Activated T-helper 17 cell treated with anti-CD3 and anti-CD28 coated beads, Interleukin-2, amount 50 U/mL, for 72 hours (primary cell): ENCODE data around the gene VDAC2. TPM values are rescaled to one million over a fixed set of nuclear protein-coding genes. Genes with fewer than 3 reads are reported as not detected.

Experiments used
- ATAC-seq: fragments of 150-1000 bp; cut with Tn5 transposase; replicated peaks from 2 replicates; pipeline ENCODE4 v1.10.0; 2021; ENCODE audit warnings: mild to moderate bottlenecking, moderate library complexity
- H3K27ac Mint-ChIP-seq: one replicate; pipeline ENCODE4 v1.8.0; 2022; ENCODE audit warnings: mixed read lengths
- H3K27me3 Mint-ChIP-seq: one replicate; pipeline ENCODE4 v1.8.0; 2022; ENCODE audit warnings: mixed read lengths
- H3K36me3 Mint-ChIP-seq: one replicate; pipeline ENCODE4 v1.8.0; 2022; ENCODE audit warnings: low read depth, mild to moderate bottlenecking, mixed read lengths
- H3K4me1 Mint-ChIP-seq: one replicate; pipeline ENCODE4 v1.8.0; 2022; ENCODE audit warnings: mixed read lengths
- H3K4me3 Mint-ChIP-seq: one replicate; pipeline ENCODE4 v1.8.0; 2022; ENCODE audit warnings: mild to moderate bottlenecking, mixed read lengths
- H3K9me3 Mint-ChIP-seq: one replicate; pipeline ENCODE4 v1.8.0; 2022; ENCODE audit warnings: mixed read lengths
- total RNA-seq, 2 donors: library from RNA; stranded (reverse); gene quantifications; one replicate each; pipeline ENCODE4 v1.2.3, GENCODE V29; 2022

The VDAC2 gene
- total RNA-seq, 2 donors from 2014 or later, result 211 to 254 TPM

DNA sequence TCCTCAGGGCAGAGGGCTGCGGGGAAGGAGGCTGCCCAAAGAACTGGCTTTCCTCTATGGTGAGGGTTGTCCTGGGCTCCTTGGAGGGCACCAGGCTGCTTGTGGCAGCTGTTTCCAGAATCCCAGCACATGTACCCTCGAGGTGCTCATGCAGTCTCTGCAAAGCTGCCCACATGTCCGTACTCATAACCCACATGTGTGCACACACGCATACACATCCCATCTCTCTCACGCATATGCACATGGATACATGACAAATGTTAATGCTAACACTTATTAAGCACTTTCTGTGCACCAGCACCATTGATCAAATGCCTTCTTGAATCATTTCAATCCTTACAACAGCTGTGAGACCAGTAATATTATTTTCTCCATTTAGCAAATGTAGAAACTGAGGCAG is 61.5 kb downstream of the VDAC2 start:
- no peaks in the 10 kb centered on the region for H3K4me1 Mint-ChIP-seq
- no peaks in the 10 kb centered on the region for H3K9me3 Mint-ChIP-seq
- H3K27me3 Mint-ChIP-seq, result no peaks in the 10 kb centered on the region
- no peak for ATAC-seq
- H3K4me3 Mint-ChIP-seq, result no peak overlapping the region
- no peaks in the 10 kb centered on the region for H3K36me3 Mint-ChIP-seq
- no peak overlapping the region for H3K27ac Mint-ChIP-seq

DNA sequence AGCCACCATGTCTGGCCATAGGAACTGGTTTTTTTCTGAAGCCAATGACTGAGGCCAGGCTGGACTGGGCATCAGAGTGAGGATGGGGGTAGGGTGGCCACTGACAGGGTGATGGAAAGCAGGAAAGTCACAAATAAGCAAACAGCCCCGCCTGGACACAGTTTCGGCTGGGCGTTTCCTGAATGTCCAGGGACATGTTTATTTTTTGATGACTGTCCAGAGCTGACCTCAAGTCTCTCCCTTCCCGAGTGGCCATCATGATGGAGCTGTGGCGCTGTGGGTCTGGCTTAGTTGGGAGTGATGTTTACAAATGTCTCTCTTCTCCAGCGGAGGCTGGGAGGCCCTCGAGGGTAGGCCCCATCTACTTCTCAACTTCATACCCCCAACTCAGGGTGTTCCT is 62.3 kb downstream of the VDAC2 start:
- no peak for ATAC-seq
- H3K27ac Mint-ChIP-seq, result no peak overlapping the region
- no peaks in the 10 kb centered on the region for H3K9me3 Mint-ChIP-seq
- H3K4me3 Mint-ChIP-seq, result no peak overlapping the region
- no peaks in the 10 kb centered on the region for H3K27me3 Mint-ChIP-seq
- no peaks in the 10 kb centered on the region for H3K36me3 Mint-ChIP-seq
- no peaks in the 10 kb centered on the region for H3K4me1 Mint-ChIP-seq

DNA sequence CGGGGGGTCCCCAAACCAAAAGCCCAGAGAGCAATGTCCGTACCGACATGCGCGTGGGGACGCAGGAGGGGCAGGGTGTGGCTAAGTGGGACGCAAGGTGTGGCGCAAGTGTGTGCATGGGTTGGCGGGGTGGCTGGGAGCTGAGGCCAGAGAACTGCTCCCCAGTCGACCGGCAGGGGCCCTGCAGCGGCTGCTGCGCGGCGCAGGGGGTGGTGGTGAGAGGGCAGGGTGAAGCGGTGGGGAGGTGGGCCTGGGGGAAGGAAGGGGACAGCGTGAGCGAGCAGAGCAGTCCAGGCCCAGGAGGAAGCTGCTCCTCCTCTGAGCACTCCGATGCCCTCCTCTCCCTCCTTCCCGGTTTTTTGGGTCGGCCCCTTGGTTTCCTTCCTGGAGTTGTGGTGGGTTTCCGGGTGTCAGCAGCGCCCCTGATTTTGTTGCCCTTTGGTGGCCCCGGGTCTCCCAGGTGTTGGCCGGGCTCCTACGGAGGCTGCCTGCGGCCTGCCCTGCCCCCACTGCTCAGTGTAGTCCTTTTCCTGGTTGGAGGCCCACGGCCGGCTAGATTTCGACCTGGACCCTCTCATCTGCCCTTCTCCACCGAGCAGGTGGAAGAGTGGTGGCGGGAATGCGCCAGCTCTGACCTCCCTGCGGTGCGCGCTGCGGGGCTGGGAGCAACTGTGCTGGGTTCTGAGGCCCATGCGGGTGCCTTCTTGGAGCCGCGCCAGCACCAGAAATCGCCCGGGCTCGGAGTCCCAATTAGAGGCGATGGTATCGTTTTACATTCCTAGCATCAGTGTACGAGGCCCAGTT is 65.7 kb downstream of the VDAC2 start:
- Mint-ChIP-seq H3K4me3 (no peak overlapping the region), H3K27me3 (no peaks in the 10 kb centered on the region), H3K36me3 (no peaks in the 10 kb centered on the region), H3K4me1 (no peaks in the 10 kb centered on the region), H3K27ac (no peak overlapping the region), H3K9me3 (no peaks in the 10 kb centered on the region)
- ATAC-seq, result no peak

DNA sequence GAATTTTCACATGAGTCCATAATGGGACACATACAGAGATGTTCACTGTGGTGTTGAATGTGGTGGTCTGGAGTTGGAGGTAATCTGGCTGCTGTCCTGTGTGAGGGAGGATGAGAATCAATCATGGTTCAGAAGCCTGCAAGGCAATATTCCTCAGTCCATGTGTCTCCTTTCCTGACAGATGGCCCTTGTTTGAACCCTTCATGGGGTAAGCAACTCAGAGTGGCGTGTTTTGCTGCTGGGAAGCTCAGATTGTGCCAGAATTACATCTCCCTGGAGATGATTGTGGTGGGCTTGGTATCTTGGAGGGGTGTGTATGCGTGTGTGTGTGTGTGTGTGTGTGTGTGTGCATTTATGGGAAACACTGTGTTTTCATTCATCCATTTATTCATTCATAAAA is 69.6 kb downstream of the VDAC2 start:
- Mint-ChIP-seq H3K4me3 (no peak overlapping the region), H3K4me1 (no peaks in the 10 kb centered on the region), H3K9me3 (no peaks in the 10 kb centered on the region), H3K36me3 (no peaks in the 10 kb centered on the region), H3K27me3 (peaks cover 7% of the 10 kb centered on the region), H3K27ac (no peak overlapping the region)
- ATAC-seq, result no peak

Other genes with a start within 250 kb of the VDAC2 start
- 10 to 100 TPM; 19.8 to 42.0 TPM for gene SAMD8, start 99.1 kb upstream of the VDAC2 start, total RNA-seq
- gene COMTD1, start 25.2 kb downstream of the VDAC2 start, total RNA-seq, result 10 to 100 TPM; 29.4 to 50.9 TPM
- under 1 TPM; 0.13 to 0.30 TPM for gene ZNF503, start 191.0 kb downstream of the VDAC2 start, total RNA-seq
- gene LRMDA, start 220.8 kb downstream of the VDAC2 start, total RNA-seq, result not detected